Upper lobe of right lung (tissue), 1 donor: Measurements from ENCODE around the gene ZNF782. TPM values are rescaled to one million over a fixed set of nuclear protein-coding genes. Genes with fewer than 3 reads are reported as not detected.
"Not testable (repeated sequence)": the region's sequence is repeated elsewhere in the genome, so short reads cannot be mapped to it uniquely, and the experiment has no call there.

Experiments
- ATAC-seq: fragments of 200-7000 bp; cut with Tn5 transposase; one replicate; pipeline ENCODE4 v1.9.1; 2020; ENCODE audit warnings: mild to moderate bottlenecking, moderate library complexity
- DNase-seq: peaks from one replicate; pipeline ENCODE4 v3.0.0-alpha.2; 2020
- H3K27ac ChIP-seq: fragments of 200-600 bp; one replicate; pipeline ENCODE4 v1.8.0; 2022
- H3K27me3 ChIP-seq: fragments of 200-600 bp; one replicate; pipeline ENCODE4 v1.8.0; 2022; ENCODE audit warnings: mild to moderate bottlenecking
- H3K36me3 ChIP-seq: fragments of 200-600 bp; one replicate; pipeline ENCODE4 v1.8.0; 2022
- H3K4me1 ChIP-seq: fragments of 200-600 bp; one replicate; pipeline ENCODE4 v1.8.0; 2022
- H3K4me3 ChIP-seq: fragments of 200-600 bp; one replicate; pipeline ENCODE4 v1.8.0; 2022; ENCODE audit warnings: mild to moderate bottlenecking
- H3K9me3 ChIP-seq: fragments of 200-600 bp; one replicate; pipeline ENCODE4 v1.8.0; 2022
- CTCF ChIP-seq: fragments of 200-600 bp; IDR thresholded peaks from one replicate; pipeline ENCODE4 v1.8.0; 2022; ENCODE audit warnings: antibody characterized with exemption
- intact Hi-C: fragments of 100-400 bp; cut with DNase I; formaldehyde crosslinking; loops from one replicate; pipeline ENCODE4 v1.11.0; 2022
- long read RNA-seq: library from polyadenylated mRNA; unstranded; transcript quantifications from one replicate; pipeline ENCODE4 v2.0.0, GENCODE V29; 2021
- total RNA-seq: library from RNA; stranded (reverse); fragmentation: NEBNext Ultra II Directional; extraction: Animal tissue kit (Norgen Biotek cat#: 25700); gene quantifications from one replicate; pipeline ENCODE4 v1.2.1, GENCODE V29; 2021
- donor health status: DM: no; HTN: yes; CAD: no; lungs with severe emphysema.

ZNF782 gene
- total RNA-seq, result 4.5 TPM
- long read RNA-seq, full-length matches to known transcripts, result 3 of 9 reads
- long read RNA-seq, partial matches to known transcripts, result 0 of 9 reads
- long read RNA-seq, other reads (novel, unspliced or antisense), result 6 of 9 reads

- Histone ChIP-seq H3K27me3 (no peaks in the 10 kb centered on the region), H3K36me3 (no peaks in the 10 kb centered on the region), H3K4me3 (peak within 1 kb of the TSS; percentile 88), H3K9me3 (no peaks in the 10 kb centered on the region), H3K27ac (peak within 1 kb of the TSS; percentile 72), H3K4me1 (peaks cover 22% of the 10 kb centered on the region)
- intact Hi-C loops, result no loop called here
- ATAC-seq, result peak; percentile 98
- DNase-seq, result peak; percentile 95
- no peak for TF ChIP-seq CTCF
Measured at GRCh38 chr9:96853781-96854650, at the start of gene ZNF782. Gene ZNF782, minus strand, starts transcription at chr9:96854514. Its CDS starts 2,553 bp downstream, at chr9:96851961.

- intact Hi-C loops, H3K4me1 ChIP-seq, DNase-seq, H3K27me3 ChIP-seq, H3K36me3 ChIP-seq, H3K9me3 ChIP-seq, H3K27ac ChIP-seq, H3K4me3 ChIP-seq: not testable (repeated sequence)
- ATAC-seq, result peak; percentile 65
Measured at GRCh38 chr9:96900010-96900409, 45.7 kb upstream of the ZNF782 start.

- intact Hi-C loops, result no loop called here
- DNase-seq (no peak), ATAC-seq (no peak)
- no peaks in the 10 kb centered on the region for H3K9me3 ChIP-seq
- no peak overlapping the region for H3K4me3 ChIP-seq
- H3K27ac ChIP-seq, result no peak overlapping the region
- H3K36me3 ChIP-seq, result peaks cover 15% of the 10 kb centered on the region
- TF ChIP-seq CTCF, result no peak
- no peaks in the 10 kb centered on the region for H3K27me3 ChIP-seq
- H3K4me1 ChIP-seq, result no peaks in the 10 kb centered on the region
Measured at GRCh38 chr9:96892131-96892530, 37.8 kb upstream of the ZNF782 start.

- H3K4me1 ChIP-seq, result no peaks in the 10 kb centered on the region
- no peak for TF ChIP-seq CTCF
- ATAC-seq (no peak), DNase-seq (no peak)
- no peaks in the 10 kb centered on the region for H3K36me3 ChIP-seq
- H3K27me3 ChIP-seq, result no peaks in the 10 kb centered on the region
- no peak overlapping the region for H3K27ac ChIP-seq
- no peak overlapping the region for H3K4me3 ChIP-seq
- no peaks in the 10 kb centered on the region for H3K9me3 ChIP-seq
- intact Hi-C loops, result no loop called here
Measured at GRCh38 chr9:96888591-96888990, 34.3 kb upstream of the ZNF782 start.

GRCh38 chr9:96885424-96885823, 31.1 kb upstream of the ZNF782 start:
- H3K9me3 ChIP-seq, result no peaks in the 10 kb centered on the region
- ATAC-seq (no peak), DNase-seq (no peak)
- H3K27me3 ChIP-seq, result no peaks in the 10 kb centered on the region
- H3K4me3 ChIP-seq, result no peak overlapping the region
- no peak overlapping the region for H3K27ac ChIP-seq
- no peaks in the 10 kb centered on the region for H3K36me3 ChIP-seq
- no peaks in the 10 kb centered on the region for H3K4me1 ChIP-seq
- intact Hi-C loops, result no loop called here
- TF ChIP-seq CTCF, result no peak

GRCh38 chr9:96884443-96884842, 30.1 kb upstream of the ZNF782 start:
- H3K27me3 ChIP-seq, result no peaks in the 10 kb centered on the region
- H3K36me3 ChIP-seq, result no peaks in the 10 kb centered on the region
- H3K9me3 ChIP-seq, result no peaks in the 10 kb centered on the region
- H3K4me3 ChIP-seq, result no peak overlapping the region
- H3K27ac ChIP-seq, result no peak overlapping the region
- TF ChIP-seq CTCF, result no peak
- DNase-seq (no peak), ATAC-seq (peak; percentile 59)
- H3K4me1 ChIP-seq, result no peaks in the 10 kb centered on the region
- intact Hi-C loops, result no loop called here
